GM18868 (cell line): Measurements from ENCODE around the gene NRIP3.

ENCODE experiments used
- ATAC-seq: cut with Tn5 transposase; IDR thresholded peaks from one replicate; pipeline ENCODE4 v1.9.1; 2021; ENCODE audit warnings: mild to moderate bottlenecking, moderate library complexity; ENCODE audit not compliant: unreplicated experiment

NRIP3 gene

GRCh38 chr11:8933931-8934330 is 69.9 kb downstream of the NRIP3 start:
- no peak for ATAC-seq

GRCh38 chr11:8932564-8933180 is 71.1 kb downstream of the NRIP3 start, which contains the start of gene C11orf16:
Gene C11orf16, minus strand, starts transcription at chr11:8932947. Its CDS starts 639 bp downstream, at chr11:8932308.
- ATAC-seq, result no peak
